K562 (cell line): ENCODE measurements around the gene TOPORS. TPM values are rescaled to one million over a fixed set of nuclear protein-coding genes. Genes with fewer than 3 reads are reported as not detected.
A peak's percentile ranks its signal among the peaks of the same experiment; 100 is the strongest.

Source experiments
- ATAC-seq: fragments of 200-7000 bp; cut with Tn5 transposase; 3 replicates; pipeline ENCODE4 v1.9.1; 2020; ENCODE audit warnings: moderate library complexity
- BruUV-seq: library from RNA; stranded (reverse); fragments of 400-500 nt; replicated peaks from 2 replicates; lab custom pipeline; 2021; lab: Mats Ljungman, UMichigan
- CTCF ChIA-PET: fragments of 300-600 bp; formaldehyde crosslinking; extraction: SDS; loops from one replicate; lab custom pipeline; 2021; ENCODE audit warnings: low intra/inter-chr PET ratio; lab: Yijun Ruan, JAX
- POLR2A ChIA-PET: fragments of 300-600, 350-650 bp; sonication (Branson Sonifier 250); formaldehyde crosslinking; extraction: SDS; loops from one replicate; lab custom pipeline; 2021; ENCODE audit warnings: antibody characterized with exemption, inconsistent platforms; lab: Yijun Ruan, JAX
- DNase-seq, 4 experiments: peaks; one replicate each; pipeline versions ENCODE4 v3.0.0 to v3.0.0-alpha.2; 2011 to 2018; ENCODE audit warnings: low spot score in 3 of 4, mixed read lengths in 3 of 4; ENCODE audit errors: extremely low read depth in 1 of 4
- FAIRE-seq: peaks from 2 replicates; lab custom pipeline; 2011; peaks lifted over from hg19 to GRCh38; lab: Jason Lieb, UNC
- H2AFZ ChIP-seq: 2 replicates; pipeline ENCODE4 v1.6.0; 2011; ENCODE audit warnings: low read depth, low read length, control low read depth, inconsistent platforms
- H3K27ac ChIP-seq: fragments of 200-600 bp; 3 replicates; pipeline ENCODE4 v1.8.0; 2011; ENCODE audit warnings: low read depth, mild to moderate bottlenecking, control low read depth, inconsistent platforms, low read length, moderate library complexity, mixed read lengths; ENCODE audit errors: extremely low read depth
- H3K27me3 ChIP-seq, 2 experiments: fragments of 300-600 bp in 1 of 2; 2 replicates in 1 of 2; 3 replicates in 1 of 2; pipeline versions ENCODE4 v1.6.0 to v1.8.0; 2011; ENCODE audit warnings: inconsistent platforms in 2 of 2, low read length in 2 of 2, mild to moderate bottlenecking in 1 of 2, mixed read lengths in 1 of 2, moderate library complexity in 1 of 2; ENCODE audit not compliant: control insufficient read depth in 2 of 2, insufficient read depth in 2 of 2
- H3K36me3 ChIP-seq: fragments of 300-600 bp; 3 replicates; pipeline ENCODE4 v1.8.0; 2011; ENCODE audit warnings: mild to moderate bottlenecking, low read length, inconsistent platforms; ENCODE audit not compliant: control insufficient read depth, insufficient read depth
- H3K4me1 ChIP-seq, 2 experiments: fragments of 200-600 bp in 1 of 2; replicated peaks in 1 of 2; 2 replicates in 1 of 2; 3 replicates in 1 of 2; pipeline versions ENCODE4 v1.5.1 to v1.8.0; 2011; ENCODE audit warnings: inconsistent platforms in 2 of 2, low read length in 2 of 2, mild to moderate bottlenecking in 1 of 2, mixed read lengths in 1 of 2, moderate library complexity in 1 of 2; ENCODE audit not compliant: control insufficient read depth in 2 of 2, insufficient read depth in 2 of 2
- H3K4me2 ChIP-seq: 2 replicates; pipeline ENCODE4 v1.6.1; 2011; ENCODE audit warnings: low read length, control low read depth, inconsistent platforms, mixed read lengths; ENCODE audit not compliant: insufficient read depth
- H3K4me3 ChIP-seq: fragments of 200-600 bp; sonication (generic), shearing (Covaris generic); 2 replicates; pipeline ENCODE4 v1.5.1; 2016; ENCODE audit warnings: control low read depth, inconsistent platforms
- H3K79me2 ChIP-seq: fragments of 200-600 bp; 3 replicates; pipeline ENCODE4 v1.8.0; 2011; ENCODE audit warnings: low read length, inconsistent platforms; ENCODE audit not compliant: control insufficient read depth, insufficient read depth
- H3K9ac ChIP-seq, 2 experiments: 2 replicates each; pipeline versions ENCODE4 v1.6.0 to v1.6.1; 2011; ENCODE audit warnings: low read depth in 2 of 2, low read length in 2 of 2, control low read depth in 1 of 2, inconsistent platforms in 1 of 2, mild to moderate bottlenecking in 1 of 2, mixed read lengths in 1 of 2; ENCODE audit not compliant: insufficient read depth in 1 of 2
- H3K9me1 ChIP-seq: one replicate; pipeline ENCODE4 v1.6.0; 2011; ENCODE audit warnings: inconsistent platforms, mild to moderate bottlenecking, low read length, moderate library complexity; ENCODE audit not compliant: control insufficient read depth, insufficient read depth
- H3K9me3 ChIP-seq: replicated peaks from 2 replicates; pipeline ENCODE4 v1.5.1; 2011; ENCODE audit warnings: low read depth, low read length, inconsistent platforms; ENCODE audit not compliant: control insufficient read depth, insufficient read depth
- H4K20me1 ChIP-seq: replicated peaks from 2 replicates; pipeline ENCODE4 v1.6.1; 2011; ENCODE audit warnings: low read length, inconsistent platforms, mixed read lengths; ENCODE audit not compliant: control insufficient read depth, insufficient read depth
- HLTF ChIP-seq: fragments of 450-650 bp; IDR thresholded peaks from 2 replicates; pipeline ENCODE4 v1.6.1; 2016
- POLR2AphosphoS5 ChIP-seq: IDR thresholded peaks from 2 replicates; pipeline ENCODE4 v1.6.1; 2011; ENCODE audit warnings: mild to moderate bottlenecking, low read depth, low read length, moderate library complexity; ENCODE audit not compliant: control insufficient read depth, insufficient read depth
- RBFOX2 ChIP-seq: fragments of 200-400 bp; formaldehyde crosslinking; IDR thresholded peaks from 2 replicates; pipeline ENCODE4 v1.6.1; 2017; ENCODE audit warnings: low read depth, mild to moderate bottlenecking, low read length, moderate library complexity
- TAF15 ChIP-seq: fragments of 200-400 bp; formaldehyde crosslinking; IDR thresholded peaks from 2 replicates; pipeline ENCODE4 v1.6.1; 2017; ENCODE audit warnings: mild to moderate bottlenecking, low read depth, low read length, moderate library complexity
- ZNF140 ChIP-seq: fragments of 250-450 bp; sonication (Bioruptor Pico); IDR thresholded peaks from 2 replicates; pipeline ENCODE4 v1.8.0; 2021; ENCODE audit warnings: moderate library complexity, mild to moderate bottlenecking, inconsistent platforms
- WGBS: fragments of 100-300 bp; shearing (Covaris generic); methylation state at CpG from one replicate; pipeline ENCODE4 v1.1.6; 2016; ENCODE audit warnings: low coverage, mixed read lengths; ENCODE audit not compliant: insufficient coverage; ENCODE audit errors: missing lambda C conversion rate; 5-methylcytosine and 5-hydroxymethylcytosine counted together
- in situ Hi-C: fragments of 300-500 bp; cut with MboI; formaldehyde crosslinking; loops from 4 replicates; pipeline ENCODE4 v1.15.0; 2018; ENCODE audit warnings: inconsistent platforms, mixed read lengths
- intact Hi-C: fragments of 100-400 bp; cut with micrococcal nuclease; formaldehyde crosslinking; loops from 2 replicates; pipeline ENCODE4 v1.14.2; 2022
- polyA plus RNA-seq, 8 experiments: library from polyadenylated mRNA; depleted of rRNA in 4 of 8; stranded (reverse) in 5 of 8; unstranded in 3 of 8; fragments of >200 nt; fragmentation: Nextera tagmentation in 2 of 8; fragmentation: Illumina TruSeq in 1 of 8; extraction: Ambion mirVana in 2 of 8; extraction: Trizol in 1 of 8; gene quantifications; 2 replicates each; pipeline versions ENCODE4 v1.2.1 to v1.2.3, GENCODE V29; 2011 to 2014; ENCODE audit warnings: inconsistent platforms in 1 of 8, missing spikeins in 1 of 8
- total RNA-seq, 7 experiments: library from RNA; depleted of rRNA in 6 of 7; stranded (reverse); fragments of >200 nt in 6 of 7; fragmentation: Illumina TruSeq in 2 of 7; extraction: Trizol in 2 of 7; gene quantifications; 2 replicates each; pipeline versions ENCODE4 v1.2.1 to v1.2.3, GENCODE V29; 2011 to 2021; ENCODE audit warnings: low replicate concordance in 1 of 7
- TF ChIP-seq, protein P1 (sequence below), 2 experiments: fragments of 450-650 bp in 1 of 2; sonication (generic) in 1 of 2; formaldehyde crosslinking in 1 of 2; IDR thresholded peaks in 1 of 2; conservative IDR thresholded peaks in 1 of 2; 2 replicates each; pipeline versions ENCODE4 v1.6.1 to v1.8.1; 2016 to 2023; ENCODE audit warnings: mild to moderate bottlenecking in 2 of 2, moderate library complexity in 2 of 2, inconsistent platforms in 1 of 2, missing genetic modification reagents in 1 of 2

TOPORS gene
- total and polyA plus RNA-seq, 9 of the 15 experiments (the other 6 are each of a cell fraction or from before 2014, with no cell fraction given), result 4.3 to 19.6 (median 9.9) TPM

DNA sequence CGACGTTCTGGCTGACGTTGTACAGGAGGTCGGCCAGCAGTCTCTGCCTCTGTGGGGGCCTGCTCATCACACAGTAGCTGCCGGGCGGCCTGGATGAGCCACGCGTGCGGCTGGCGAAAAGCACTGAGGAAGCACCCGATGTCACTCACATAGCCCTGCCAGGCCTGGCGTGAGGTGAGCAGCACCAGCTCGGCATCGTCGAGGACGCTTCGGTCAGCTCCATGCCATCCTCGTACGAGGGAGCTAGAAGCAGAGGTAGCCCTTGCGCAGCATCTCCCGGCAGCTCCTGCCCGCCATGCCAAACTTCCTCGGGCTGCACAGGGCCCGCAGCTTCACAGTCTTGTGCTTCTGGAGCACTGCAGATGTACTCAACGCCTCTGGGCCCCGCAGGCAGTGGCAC lies 14.4 kb upstream of the TOPORS start:
- no peak for ATAC-seq
- POLR2A ChIA-PET, result interaction anchor here (0.7 kb wide), 1 partner anchor 248 kb away, joined by 4 read pairs; no protein-coding TSS in a partner anchor
- H3K4me3 ChIP-seq, result no peak overlapping the region
- H3K79me2 ChIP-seq, result peaks cover 25% of the 10 kb centered on the region
- intact Hi-C loops, result no loop called here
- FAIRE-seq, result no peak
- DNase-seq, result no peak
- peak overlapping the region in 1 of 2 experiments; percentile 45; a peak in 1 of 4 replicates for H3K9ac ChIP-seq
- no peak overlapping the region for H2AFZ ChIP-seq
- TF ChIP-seq ZNF140 (CRISPR knock-in tag), result no peak
- peak; percentile 41; the same call in 1 of the 2 replicates for TF ChIP-seq RBFOX2
- TF ChIP-seq, all 486 proteins: peak for 1
- Histone ChIP-seq H4K20me1 (no peaks in the 10 kb centered on the region), H3K9me1 (no peaks in the 10 kb centered on the region), H3K4me2 (no peak overlapping the region), H3K36me3 (peaks cover 54% of the 10 kb centered on the region; the same call in 2 of the 3 replicates), H3K27me3 (no peaks in the 10 kb centered on the region), H3K27ac (no peak overlapping the region), H3K4me1 (peaks cover 0 to 4% of the 10 kb centered on the region in 2 experiments; a peak in 1 of 5 replicates), H3K9me3 (no peaks in the 10 kb centered on the region)
- no TSS peak for BruUV-seq
- WGBS, result 98% methylated on average over 17 of the region's 26 CpGs
- CTCF ChIA-PET, result no interaction called here
- in situ Hi-C loops, result loop anchor here (25.0 kb wide), 1 partner anchor 671 kb away; the partner anchor contains the start of gene SPINK4

DNA sequence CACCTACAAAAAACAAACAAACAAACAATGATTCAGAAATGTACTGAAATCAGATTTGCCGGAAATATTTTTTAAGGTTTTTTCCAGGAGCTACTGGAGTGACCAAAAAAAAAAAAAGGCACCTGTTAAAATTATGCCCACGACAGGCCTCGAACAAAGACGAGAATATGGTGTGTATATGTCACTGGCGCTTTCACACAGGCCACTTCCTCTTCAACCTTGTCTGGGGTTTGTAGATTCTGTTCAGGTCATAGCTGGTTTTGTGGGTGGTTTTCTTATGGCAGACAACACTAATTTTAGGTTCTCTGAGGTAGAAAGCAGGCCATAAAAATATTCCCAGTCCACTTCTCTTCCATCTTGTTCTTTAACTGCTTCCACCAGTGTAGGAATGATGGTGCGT lies 13.6 kb upstream of the TOPORS start:
- Histone ChIP-seq H3K36me3 (peaks cover 53% of the 10 kb centered on the region; the same call in 2 of the 3 replicates), H2AFZ (no peak overlapping the region), H3K4me2 (no peak overlapping the region), H3K27ac (no peak overlapping the region), H3K79me2 (peaks cover 17% of the 10 kb centered on the region), H3K9me1 (no peaks in the 10 kb centered on the region), H4K20me1 (no peaks in the 10 kb centered on the region), H3K9me3 (no peaks in the 10 kb centered on the region), H3K27me3 (no peaks in the 10 kb centered on the region), H3K4me1 (peaks cover 0 to 4% of the 10 kb centered on the region in 2 experiments; a peak in 1 of 5 replicates), H3K4me3 (no peak overlapping the region), H3K9ac (no peak overlapping the region)
- BruUV-seq, result no TSS peak
- ChIA-PET POLR2A (interaction anchor here (0.7 kb wide), 1 partner anchor 248 kb away, joined by 4 read pairs; no protein-coding TSS in a partner anchor), CTCF (no interaction called here)
- WGBS, result 89% methylated on average over 6 of the region's 6 CpGs
- in situ Hi-C loops, result loop anchor here (25.0 kb wide), 1 partner anchor 671 kb away; the partner anchor contains the start of gene SPINK4
- DNase-seq (no peak), FAIRE-seq (no peak), ATAC-seq (no peak)
- TF ChIP-seq, protein P1, sequence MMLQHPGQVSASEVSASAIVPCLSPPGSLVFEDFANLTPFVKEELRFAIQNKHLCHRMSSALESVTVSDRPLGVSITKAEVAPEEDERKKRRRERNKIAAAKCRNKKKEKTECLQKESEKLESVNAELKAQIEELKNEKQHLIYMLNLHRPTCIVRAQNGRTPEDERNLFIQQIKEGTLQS (IDR thresholded peaks at IDR 0.05), result no peak
- TF ChIP-seq, protein P1 (CRISPR knock-in tag; conservative IDR thresholded peaks at IDR 0.05), result no peak
- no peak for TF ChIP-seq POLR2AphosphoS5
- TF ChIP-seq HLTF, result no peak
- no peak for TF ChIP-seq TAF15
- intact Hi-C loops, result no loop called here
